ENCODE data around the gene ZIC5. TPM values are rescaled to one million over a fixed set of nuclear protein-coding genes. Genes with fewer than 3 reads are reported as not detected.

Gene ZIC5
- total RNA-seq, 1 experiment from 2014 or later, result 5.2 TPM

DNA sequence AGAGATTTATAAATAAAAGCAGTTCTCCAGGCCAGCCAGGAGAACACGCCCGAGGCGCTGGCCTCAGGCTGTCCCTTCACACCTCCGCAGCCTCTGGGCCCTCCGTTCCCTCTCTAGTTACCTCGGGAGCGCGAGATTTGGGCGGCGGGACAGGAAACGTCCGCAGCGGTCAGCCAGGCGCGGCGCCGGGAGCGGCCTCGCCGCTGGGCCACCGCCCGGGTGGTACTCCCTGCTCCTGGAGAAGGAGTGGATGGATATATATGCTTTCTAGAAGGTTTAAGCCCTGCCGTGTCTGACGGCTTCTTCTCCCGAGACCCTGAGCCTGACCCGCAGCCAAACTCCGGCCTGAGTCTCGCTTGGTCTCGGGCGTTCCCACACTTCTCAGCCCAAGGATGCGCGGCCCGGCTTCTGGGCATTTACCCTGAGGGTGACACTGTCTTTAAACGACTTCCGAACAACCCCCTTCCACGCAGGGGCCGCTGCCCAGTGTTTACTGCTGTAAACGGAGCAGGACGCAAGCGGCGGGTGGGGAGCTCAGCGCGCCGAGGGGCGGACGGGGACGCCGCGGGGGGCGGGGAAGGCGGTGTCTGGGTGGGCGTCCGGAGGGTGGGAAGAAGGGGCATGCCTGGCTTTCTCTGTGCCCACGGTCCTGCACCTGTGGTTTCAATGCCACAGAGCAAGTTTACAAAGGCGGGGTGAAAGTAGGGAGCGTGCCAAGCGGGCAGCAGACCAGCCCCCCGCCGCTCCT is 8.1 kb upstream of the ZIC5 start:
- H3K36me3 ChIP-seq (ENCODE audit: control insufficient read depth, insufficient read depth, low read length), result peaks cover 3% of the 10 kb centered on the region; the same call in 1 of the 2 replicates
- BruUV-seq (replicated peaks), result no TSS peak
- peak overlapping the region; percentile 55 to 66 for H3K4me3 ChIP-seq (ENCODE audit: low read depth in 2 of 2, low read length in 2 of 2)
- TF ChIP-seq, protein P1, sequence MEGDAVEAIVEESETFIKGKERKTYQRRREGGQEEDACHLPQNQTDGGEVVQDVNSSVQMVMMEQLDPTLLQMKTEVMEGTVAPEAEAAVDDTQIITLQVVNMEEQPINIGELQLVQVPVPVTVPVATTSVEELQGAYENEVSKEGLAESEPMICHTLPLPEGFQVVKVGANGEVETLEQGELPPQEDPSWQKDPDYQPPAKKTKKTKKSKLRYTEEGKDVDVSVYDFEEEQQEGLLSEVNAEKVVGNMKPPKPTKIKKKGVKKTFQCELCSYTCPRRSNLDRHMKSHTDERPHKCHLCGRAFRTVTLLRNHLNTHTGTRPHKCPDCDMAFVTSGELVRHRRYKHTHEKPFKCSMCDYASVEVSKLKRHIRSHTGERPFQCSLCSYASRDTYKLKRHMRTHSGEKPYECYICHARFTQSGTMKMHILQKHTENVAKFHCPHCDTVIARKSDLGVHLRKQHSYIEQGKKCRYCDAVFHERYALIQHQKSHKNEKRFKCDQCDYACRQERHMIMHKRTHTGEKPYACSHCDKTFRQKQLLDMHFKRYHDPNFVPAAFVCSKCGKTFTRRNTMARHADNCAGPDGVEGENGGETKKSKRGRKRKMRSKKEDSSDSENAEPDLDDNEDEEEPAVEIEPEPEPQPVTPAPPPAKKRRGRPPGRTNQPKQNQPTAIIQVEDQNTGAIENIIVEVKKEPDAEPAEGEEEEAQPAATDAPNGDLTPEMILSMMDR (IDR thresholded peaks at IDR 0.05), result no peak
- TF ChIP-seq TCF7L2 (IDR thresholded peaks at IDR 0.05; ENCODE audit: low read depth, low read length) (no peak), POLR2AphosphoS5 (IDR thresholded peaks at IDR 0.05; ENCODE audit: low read depth, low read length) (no peak; the same call in none of the 2 replicates), SIN3A (IDR thresholded peaks at IDR 0.05; ENCODE audit: borderline replicate concordance, insufficient read depth, low read depth, low read length) (no peak)
- TF ChIP-seq, protein P2, sequence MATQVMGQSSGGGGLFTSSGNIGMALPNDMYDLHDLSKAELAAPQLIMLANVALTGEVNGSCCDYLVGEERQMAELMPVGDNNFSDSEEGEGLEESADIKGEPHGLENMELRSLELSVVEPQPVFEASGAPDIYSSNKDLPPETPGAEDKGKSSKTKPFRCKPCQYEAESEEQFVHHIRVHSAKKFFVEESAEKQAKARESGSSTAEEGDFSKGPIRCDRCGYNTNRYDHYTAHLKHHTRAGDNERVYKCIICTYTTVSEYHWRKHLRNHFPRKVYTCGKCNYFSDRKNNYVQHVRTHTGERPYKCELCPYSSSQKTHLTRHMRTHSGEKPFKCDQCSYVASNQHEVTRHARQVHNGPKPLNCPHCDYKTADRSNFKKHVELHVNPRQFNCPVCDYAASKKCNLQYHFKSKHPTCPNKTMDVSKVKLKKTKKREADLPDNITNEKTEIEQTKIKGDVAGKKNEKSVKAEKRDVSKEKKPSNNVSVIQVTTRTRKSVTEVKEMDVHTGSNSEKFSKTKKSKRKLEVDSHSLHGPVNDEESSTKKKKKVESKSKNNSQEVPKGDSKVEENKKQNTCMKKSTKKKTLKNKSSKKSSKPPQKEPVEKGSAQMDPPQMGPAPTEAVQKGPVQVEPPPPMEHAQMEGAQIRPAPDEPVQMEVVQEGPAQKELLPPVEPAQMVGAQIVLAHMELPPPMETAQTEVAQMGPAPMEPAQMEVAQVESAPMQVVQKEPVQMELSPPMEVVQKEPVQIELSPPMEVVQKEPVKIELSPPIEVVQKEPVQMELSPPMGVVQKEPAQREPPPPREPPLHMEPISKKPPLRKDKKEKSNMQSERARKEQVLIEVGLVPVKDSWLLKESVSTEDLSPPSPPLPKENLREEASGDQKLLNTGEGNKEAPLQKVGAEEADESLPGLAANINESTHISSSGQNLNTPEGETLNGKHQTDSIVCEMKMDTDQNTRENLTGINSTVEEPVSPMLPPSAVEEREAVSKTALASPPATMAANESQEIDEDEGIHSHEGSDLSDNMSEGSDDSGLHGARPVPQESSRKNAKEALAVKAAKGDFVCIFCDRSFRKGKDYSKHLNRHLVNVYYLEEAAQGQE (IDR thresholded peaks at IDR 0.05; ENCODE audit: insufficient read depth in 1 of 2, low read depth in 2 of 2, low read length in 1 of 2), result no peak
- no peaks in the 10 kb centered on the region for H3K9me3 ChIP-seq (ENCODE audit: control insufficient read depth, insufficient read depth, low read depth, low read length)
- peak; percentile 18; the same call in 1 of the 2 replicates for ATAC-seq
- ChIA-PET POLR2A (interaction anchor here (0.6 to 0.7 kb wide), 2 partner anchors 71 to 120 kb away, joined by 3 read pairs; no protein-coding TSS in a partner anchor), CTCF (interaction anchor here (0.6 kb wide), 1 partner anchor 66 kb away, joined by 4 read pairs; no protein-coding TSS in a partner anchor)
- intact Hi-C loops (cut with micrococcal nuclease; ENCODE audit: unreplicated experiment) (loop anchor here (5.0 kb wide), 1 partner anchor 258 kb away; no protein-coding TSS in a partner anchor), in situ Hi-C loops (cut with HindIII; ENCODE audit: low pct_unique_long_range_greater_than_20kb, low sequenced_read_pairs) (no loop called here)
- H3K27me3 ChIP-seq (ENCODE audit: control insufficient read depth, insufficient read depth, low read length), result no peaks in the 10 kb centered on the region
- peaks cover 21% of the 10 kb centered on the region for H3K4me1 ChIP-seq (ENCODE audit: control insufficient read depth, insufficient read depth, low read length)
- H3K27ac ChIP-seq (ENCODE audit: low read length), result peak overlapping the region; percentile 79
- no peak for DNase-seq (ENCODE audit: low read depth, low spot score)

DNA sequence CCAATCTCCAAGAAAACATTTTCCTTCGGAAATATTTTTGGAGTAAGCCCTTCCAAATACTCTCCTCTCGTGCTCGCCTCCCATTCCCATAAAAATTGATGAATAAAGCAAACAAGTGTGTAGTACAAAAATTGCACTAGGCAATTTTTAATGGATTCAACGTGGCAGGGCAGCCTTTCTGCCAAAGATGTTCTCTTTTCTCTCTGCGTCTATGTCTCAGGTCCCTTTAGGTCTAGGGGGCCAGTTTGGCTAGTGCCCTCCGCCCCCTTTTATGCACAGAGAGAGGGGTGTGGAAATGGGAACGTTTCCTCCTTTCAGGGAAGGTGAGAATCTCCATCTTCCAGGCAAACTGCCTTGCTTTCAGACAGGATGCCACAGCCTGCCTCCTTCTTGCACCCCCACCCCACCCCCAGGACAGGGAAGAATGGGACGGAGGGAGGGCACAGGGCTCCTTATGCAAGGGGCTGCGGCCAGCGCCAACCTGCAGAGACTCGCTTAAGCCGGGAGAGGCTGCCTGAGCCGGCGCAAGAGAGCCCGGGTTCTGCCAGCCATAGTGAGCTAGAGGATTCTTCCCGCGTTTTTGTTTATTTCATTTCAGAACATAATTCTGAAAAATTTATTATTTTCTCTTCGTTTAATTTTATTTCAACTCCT is 7.4 kb upstream of the ZIC5 start:
- peaks cover 3% of the 10 kb centered on the region; the same call in 1 of the 2 replicates for H3K36me3 ChIP-seq (ENCODE audit: control insufficient read depth, insufficient read depth, low read length)
- BruUV-seq (replicated peaks), result TSS peak; percentile 82
- H3K27me3 ChIP-seq (ENCODE audit: control insufficient read depth, insufficient read depth, low read length), result no peaks in the 10 kb centered on the region
- H3K27ac ChIP-seq (ENCODE audit: low read length), result peak overlapping the region; percentile 79
- H3K9me3 ChIP-seq (ENCODE audit: control insufficient read depth, insufficient read depth, low read depth, low read length), result no peaks in the 10 kb centered on the region
- peak overlapping the region; percentile 55 to 66 for H3K4me3 ChIP-seq (ENCODE audit: low read depth in 2 of 2, low read length in 2 of 2)
- in situ Hi-C loops (cut with HindIII; ENCODE audit: low pct_unique_long_range_greater_than_20kb, low sequenced_read_pairs) (no loop called here), intact Hi-C loops (cut with micrococcal nuclease; ENCODE audit: unreplicated experiment) (no loop called here)
- POLR2A ChIA-PET, result interaction anchor here (0.6 to 0.7 kb wide), 2 partner anchors 70 to 121 kb away, joined by 3 read pairs; no protein-coding TSS in a partner anchor
- no peak for DNase-seq (ENCODE audit: low read depth, low spot score)
- peaks cover 21% of the 10 kb centered on the region for H3K4me1 ChIP-seq (ENCODE audit: control insufficient read depth, insufficient read depth, low read length)
- CTCF ChIA-PET, result no interaction called here
- ATAC-seq, result no peak
- no peak for TF ChIP-seq TCF7L2 (IDR thresholded peaks at IDR 0.05; ENCODE audit: low read depth, low read length)
- TF ChIP-seq SIN3A (IDR thresholded peaks at IDR 0.05; ENCODE audit: borderline replicate concordance, insufficient read depth, low read depth, low read length), result no peak
- TF ChIP-seq, protein P2 (IDR thresholded peaks at IDR 0.05; ENCODE audit: insufficient read depth in 1 of 2, low read depth in 2 of 2, low read length in 1 of 2), result no peak
- no peak for TF ChIP-seq POLR2AphosphoS5 (IDR thresholded peaks at IDR 0.05; ENCODE audit: low read depth, low read length)
